ENCODE results near the gene RHOG.
A peak's percentile ranks its signal among the peaks of the same experiment; 100 is the strongest.

RHOG gene

DNA sequence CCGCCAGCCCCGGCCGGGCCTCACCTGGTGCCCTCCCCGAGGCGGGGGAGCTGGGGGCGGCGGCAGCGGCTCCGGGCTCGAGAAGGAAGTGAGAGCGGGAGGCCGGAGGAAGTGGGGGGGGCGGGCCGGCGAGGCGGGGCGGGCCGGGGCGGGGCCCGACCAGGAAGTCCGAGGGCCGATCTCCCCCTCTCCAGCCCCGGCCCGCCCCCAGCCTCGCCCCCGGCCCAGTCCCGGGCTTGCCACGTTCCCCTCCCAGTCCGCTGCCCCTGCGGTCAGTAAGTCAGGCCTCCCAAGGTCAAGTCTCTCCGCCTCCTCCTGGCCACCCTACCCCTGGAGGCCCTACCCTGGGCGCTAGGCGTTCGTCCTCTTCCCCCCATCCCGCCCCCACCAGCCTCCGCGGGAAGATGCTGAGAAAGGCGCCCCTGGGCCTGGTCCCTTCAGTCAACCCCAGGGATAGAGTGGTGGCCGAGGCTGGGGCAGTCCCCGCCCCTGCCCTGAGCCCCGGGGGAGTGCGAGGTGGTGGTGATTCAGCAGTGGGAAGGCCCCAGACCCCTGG, at the start of gene RHOG:
TSS of gene RHOG (minus strand) at position 90 of the 556 bp plus-strand sequence. CDS start 12,821 bp downstream, outside the sequence.
- DNase-seq (ENCODE audit: low read depth): peak; percentile 42
- H3K4me3 ChIP-seq (ENCODE audit: low read depth, low read length): peak within 1 kb of the TSS; percentile 75

DNA sequence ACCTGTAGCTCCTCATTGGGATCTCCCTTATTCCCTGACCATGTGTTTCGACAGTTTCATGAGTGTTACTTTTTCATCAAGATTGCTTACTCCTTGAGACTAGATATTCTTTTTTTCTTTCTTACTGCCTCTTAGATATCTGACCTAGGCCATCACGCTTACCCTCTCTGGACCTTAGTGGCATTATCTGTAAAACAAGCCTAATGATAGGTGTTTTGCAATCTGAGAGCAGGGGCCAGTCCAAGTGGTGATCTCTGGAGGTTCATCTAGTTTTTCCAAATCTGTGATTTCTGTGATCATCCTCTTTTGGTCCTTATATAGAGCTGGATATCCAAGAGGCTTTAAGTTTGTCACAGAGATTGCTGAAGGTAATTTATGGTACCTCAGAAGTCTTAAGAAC, 49.3 kb upstream of the RHOG start:
- DNase-seq (ENCODE audit: low read depth): no peak

DNA sequence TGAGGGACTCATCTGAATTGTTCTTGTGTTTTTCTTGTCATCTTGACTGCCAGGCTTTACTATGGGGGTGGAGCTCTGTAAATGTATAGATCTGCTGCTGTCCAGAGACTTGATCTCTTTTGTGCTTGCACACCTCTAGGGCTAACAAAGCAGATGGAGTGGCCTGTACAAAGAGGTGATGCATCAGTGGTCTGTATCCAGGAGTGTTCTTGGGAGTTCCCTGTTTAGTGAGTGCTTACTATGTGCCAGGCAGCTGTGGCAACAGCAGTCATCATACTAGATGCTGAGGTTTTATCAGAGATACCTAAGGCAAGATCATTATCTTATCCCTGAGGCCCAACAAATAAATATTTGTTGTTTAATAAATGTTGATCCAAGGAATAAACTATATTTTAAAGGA, 48.1 kb upstream of the RHOG start:
- no peak overlapping the region for H3K4me3 ChIP-seq (ENCODE audit: low read depth, low read length)
- DNase-seq (ENCODE audit: low read depth): no peak

More for the DNA sequence above, 49.3 kb upstream of the RHOG start:
- H3K4me3 ChIP-seq (ENCODE audit: low read depth, low read length): no peak overlapping the region

DNA sequence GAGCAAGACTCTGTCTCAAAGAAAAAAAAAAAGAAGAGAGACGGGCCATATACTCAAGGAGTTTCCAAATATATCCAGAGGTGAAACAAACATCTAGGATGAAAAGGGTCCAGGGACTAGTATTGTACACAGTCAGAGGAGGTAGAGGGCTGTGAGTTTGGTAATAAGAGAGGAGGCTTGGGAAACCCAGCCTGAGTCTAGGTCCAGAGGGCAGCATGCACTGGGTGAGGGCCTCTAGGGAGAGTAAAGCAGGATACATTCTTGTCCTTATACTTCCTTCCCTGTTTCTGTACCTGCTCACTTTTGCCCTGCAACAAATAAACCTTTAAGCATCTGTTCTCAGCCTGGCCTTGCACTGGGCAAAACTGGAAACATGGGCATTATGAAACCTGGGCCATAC, 46.2 kb upstream of the RHOG start:
- no peak for DNase-seq (ENCODE audit: low read depth)
- H3K4me3 ChIP-seq (ENCODE audit: low read depth, low read length): no peak overlapping the region

DNA sequence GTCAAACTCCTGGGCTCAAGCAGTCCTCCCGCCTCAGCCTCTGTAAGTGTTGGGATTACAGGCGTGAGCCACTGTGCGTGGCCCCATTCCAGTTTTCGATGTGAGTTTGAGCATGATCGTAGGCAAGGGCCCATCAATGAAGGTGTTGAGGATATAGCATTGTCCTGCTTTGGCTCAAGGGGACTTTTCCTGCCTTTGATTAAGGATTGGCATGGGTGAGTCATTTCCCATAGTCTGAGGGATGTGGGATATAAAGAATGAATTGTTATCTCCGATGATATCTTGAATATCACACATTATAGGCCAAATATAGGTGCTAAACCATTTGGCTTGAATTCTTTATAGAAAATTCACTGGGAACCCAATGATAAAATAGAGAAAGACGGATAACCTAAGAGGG, 45.1 kb upstream of the RHOG start:
- no peak overlapping the region for H3K4me3 ChIP-seq (ENCODE audit: low read depth, low read length)
- DNase-seq (ENCODE audit: low read depth): no peak

DNA sequence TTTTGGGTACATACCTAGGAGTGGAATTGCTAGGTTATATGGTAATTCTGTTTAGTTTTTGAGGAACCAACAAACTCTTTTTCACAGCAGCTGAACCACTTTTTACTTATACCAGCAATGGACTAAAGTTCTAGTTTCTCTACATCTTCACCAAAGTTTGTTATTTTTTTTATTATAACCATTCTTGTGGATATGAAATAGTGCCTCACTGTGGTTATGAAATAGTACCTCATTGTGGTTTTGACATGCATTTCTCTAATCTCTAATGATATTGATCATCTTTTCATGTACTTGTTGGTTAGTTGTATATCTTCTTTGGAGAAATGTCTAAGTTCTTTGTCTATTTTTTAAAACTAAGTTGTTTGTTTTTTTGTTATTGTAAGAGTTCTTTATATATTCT, 41.9 kb upstream of the RHOG start:
- no peak for DNase-seq (ENCODE audit: low read depth)
- H3K4me3 ChIP-seq (ENCODE audit: low read depth, low read length): no peak overlapping the region

DNA sequence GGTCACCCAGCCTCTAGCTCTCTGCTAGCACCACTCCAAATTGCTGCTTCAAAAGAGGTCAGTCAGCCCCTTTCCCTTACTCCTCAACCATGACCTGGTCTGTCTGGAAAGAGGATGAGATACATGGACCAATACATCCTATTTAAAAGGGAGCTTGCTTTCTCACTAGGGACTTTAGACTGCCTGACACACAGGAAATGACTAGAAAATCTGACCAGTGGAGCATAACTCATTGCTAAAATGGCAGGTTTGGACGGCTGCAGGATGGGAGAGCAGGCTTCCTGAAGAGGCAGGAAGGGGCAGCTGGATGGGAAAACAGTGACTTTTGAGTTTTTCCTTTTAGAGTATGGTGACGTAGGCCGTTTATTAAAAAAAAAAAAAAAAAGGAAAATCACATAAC, 40.0 kb upstream of the RHOG start:
- H3K4me3 ChIP-seq (ENCODE audit: low read depth, low read length): no peak overlapping the region
- no peak for DNase-seq (ENCODE audit: low read depth)

DNA sequence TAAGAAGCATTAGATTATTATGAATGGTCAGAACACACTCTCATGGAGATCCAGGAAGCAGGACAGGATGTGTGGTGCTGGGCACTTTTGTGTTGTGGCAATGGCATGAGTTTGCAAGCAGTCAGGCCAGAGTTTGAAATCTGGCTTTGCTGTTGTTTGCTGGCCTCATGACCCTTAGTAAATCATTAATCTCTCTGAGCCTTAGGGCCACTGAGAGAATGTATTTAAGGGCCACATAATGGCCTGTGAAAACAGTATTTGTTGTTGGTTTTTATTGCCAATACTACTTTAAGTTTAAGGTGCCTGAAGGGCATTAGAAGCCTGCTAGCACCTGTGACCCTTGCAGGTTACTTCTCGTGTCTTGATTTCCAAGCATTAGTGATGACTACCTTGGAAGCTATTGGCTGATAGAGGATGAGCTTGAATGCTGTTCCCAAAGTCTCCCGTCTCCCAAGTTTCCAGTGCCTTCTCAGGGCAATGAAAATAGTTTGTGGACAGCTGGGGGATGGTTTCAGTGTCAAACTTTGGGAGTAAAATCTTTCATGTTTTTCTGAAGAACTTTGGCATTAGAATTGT, 39.3 kb upstream of the RHOG start:
- no peak overlapping the region for H3K4me3 ChIP-seq (ENCODE audit: low read depth, low read length)
- no peak for DNase-seq (ENCODE audit: low read depth)

DNA sequence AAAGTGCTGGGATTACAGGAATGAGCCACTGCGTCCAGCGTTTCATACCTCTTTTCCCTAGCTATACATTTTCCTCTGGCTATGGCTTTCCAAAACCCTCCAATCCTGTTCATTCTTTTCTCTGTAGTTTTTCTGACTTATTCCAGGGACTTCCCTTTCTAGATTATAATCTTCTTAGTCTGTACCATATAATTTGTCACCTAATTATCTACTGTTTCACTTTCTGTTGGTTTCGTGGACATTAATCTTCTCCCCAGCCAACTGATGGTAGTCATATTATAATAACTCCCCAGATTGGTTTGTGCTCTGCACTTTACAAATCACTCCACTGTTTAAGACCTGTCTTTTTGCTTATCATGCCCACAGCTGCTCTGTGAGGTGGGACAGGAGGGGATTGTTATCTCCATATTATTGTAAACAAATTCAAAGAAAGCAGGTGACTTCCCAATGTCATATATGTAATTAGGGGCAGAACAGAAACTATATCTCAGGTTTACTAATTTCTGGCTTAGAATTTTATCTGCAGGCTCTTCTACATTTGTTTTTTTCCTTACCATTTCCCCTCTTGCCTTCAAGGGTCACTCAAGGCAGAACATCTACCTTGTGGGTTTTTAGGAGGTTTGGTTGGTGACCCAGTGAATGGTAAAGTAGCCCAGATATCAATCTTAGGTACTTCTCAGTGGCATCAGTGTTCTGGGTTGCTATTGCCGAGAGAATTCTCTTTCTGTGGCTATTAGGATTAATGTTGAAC, 38.6 kb upstream of the RHOG start:
- no peak overlapping the region for H3K4me3 ChIP-seq (ENCODE audit: low read depth, low read length)
- no peak for DNase-seq (ENCODE audit: low read depth)

DNA sequence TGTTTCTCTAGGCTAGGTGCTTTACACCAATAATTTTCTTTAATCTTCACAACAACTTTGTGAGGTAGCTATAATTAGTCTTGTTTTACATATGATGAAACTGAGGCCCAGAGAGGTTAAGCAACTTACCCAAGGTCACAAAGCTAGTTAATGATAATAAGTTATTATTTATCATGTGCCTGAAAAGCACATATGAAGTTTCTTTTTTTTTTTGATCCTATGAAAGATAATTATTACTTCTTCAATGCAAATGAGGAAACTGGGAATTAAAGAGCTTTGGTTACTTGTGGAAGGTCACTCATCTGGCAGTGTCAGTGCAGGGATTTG, 37.5 kb upstream of the RHOG start:
- H3K4me3 ChIP-seq (ENCODE audit: low read depth, low read length): no peak overlapping the region
- DNase-seq (ENCODE audit: low read depth): no peak

DNA sequence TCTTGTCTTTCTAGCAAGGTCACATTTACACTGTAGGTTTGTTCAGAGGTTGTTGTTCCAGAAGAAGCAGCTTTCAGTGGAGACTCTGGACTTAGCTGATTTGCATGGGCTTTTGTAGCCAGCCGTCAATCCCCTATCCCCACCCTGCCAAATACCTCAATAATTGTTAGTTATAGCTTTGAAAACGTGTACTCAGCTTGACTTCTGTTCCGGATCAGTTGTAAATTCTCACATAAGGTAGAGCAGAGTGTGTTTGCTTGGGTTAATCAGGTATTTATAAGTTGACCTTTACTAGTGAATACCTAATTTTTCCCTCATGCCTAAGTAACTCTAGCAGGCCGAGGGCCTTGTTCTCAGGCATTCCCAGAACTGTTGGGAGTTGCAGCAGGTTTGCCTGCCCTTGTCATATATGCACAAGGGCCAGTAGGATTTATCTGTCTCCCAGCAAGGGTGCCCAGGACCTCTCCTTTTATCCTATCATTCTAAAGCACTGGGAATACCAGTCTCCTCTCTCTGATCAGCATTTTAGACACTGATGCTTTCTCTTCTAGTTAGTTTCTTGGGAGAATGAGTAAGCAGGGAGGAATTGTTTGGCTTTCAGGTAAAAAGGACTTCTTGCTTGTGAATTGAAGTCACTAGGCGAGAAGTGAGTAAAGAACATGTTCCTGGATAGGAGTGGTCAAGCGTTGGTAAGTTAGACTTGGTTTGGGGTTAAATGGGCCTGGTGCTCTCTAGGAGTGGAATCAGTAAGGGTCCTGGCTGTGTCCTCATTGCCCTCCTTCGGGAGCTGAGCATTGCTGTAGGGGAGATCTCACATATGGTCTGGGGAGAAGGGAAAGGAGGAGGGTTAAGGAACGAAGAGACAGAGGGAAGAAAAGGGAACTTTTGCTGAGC, 36.9 kb upstream of the RHOG start:
- no peak overlapping the region for H3K4me3 ChIP-seq (ENCODE audit: low read depth, low read length)
- no peak for DNase-seq (ENCODE audit: low read depth)

DNA sequence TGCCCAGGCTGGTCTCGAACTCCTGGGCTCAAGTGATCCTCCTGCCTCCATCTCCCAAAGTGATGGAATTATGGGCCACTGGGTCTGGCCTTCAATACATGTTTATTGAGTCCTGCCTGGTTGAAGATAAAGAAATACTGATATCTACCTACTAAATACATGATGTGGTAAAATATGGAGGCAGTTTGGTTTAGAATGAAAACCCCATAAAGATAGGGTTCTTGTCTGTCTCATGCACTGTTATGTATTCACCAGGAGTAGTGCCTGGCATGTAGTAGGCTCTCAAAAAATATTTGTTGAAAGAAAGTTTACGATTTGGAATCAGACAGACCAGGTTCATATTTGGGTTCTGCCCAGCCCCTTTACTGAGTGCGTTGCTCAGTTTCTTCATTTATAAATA, 35.9 kb upstream of the RHOG start:
- no peak overlapping the region for H3K4me3 ChIP-seq (ENCODE audit: low read depth, low read length)
- DNase-seq (ENCODE audit: low read depth): no peak

DNA sequence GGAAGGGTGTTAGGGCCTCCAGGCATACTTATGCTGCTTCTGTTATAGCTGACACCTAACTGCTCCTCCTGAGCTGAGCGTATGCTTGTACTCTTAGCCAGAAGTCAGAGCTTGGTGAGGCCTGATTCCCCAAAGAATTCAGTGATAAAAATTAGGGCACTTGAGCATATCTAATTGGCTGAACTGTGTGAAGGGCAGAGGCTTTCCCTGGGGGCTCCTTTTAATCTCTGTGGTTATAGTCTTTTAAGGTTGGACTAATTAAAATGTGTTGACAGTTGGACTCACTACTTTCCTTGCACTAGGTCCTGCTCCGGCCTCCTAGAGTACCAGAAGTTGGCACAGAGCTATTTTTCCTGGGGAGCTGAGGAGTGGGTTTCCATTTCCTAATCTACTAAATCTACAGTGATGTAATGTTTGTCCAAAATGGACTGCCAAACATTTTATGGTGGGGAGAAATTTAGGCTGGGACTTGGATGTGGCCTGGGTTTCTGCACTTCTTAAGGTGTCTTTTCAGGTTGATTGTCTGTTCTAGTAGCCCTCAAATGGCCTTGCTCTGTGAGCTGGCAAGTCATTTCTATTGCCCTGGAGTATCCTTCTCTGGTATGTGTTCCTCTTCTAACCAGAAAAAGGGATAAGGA, 33.1 kb upstream of the RHOG start:
- DNase-seq (ENCODE audit: low read depth): no peak

DNA sequence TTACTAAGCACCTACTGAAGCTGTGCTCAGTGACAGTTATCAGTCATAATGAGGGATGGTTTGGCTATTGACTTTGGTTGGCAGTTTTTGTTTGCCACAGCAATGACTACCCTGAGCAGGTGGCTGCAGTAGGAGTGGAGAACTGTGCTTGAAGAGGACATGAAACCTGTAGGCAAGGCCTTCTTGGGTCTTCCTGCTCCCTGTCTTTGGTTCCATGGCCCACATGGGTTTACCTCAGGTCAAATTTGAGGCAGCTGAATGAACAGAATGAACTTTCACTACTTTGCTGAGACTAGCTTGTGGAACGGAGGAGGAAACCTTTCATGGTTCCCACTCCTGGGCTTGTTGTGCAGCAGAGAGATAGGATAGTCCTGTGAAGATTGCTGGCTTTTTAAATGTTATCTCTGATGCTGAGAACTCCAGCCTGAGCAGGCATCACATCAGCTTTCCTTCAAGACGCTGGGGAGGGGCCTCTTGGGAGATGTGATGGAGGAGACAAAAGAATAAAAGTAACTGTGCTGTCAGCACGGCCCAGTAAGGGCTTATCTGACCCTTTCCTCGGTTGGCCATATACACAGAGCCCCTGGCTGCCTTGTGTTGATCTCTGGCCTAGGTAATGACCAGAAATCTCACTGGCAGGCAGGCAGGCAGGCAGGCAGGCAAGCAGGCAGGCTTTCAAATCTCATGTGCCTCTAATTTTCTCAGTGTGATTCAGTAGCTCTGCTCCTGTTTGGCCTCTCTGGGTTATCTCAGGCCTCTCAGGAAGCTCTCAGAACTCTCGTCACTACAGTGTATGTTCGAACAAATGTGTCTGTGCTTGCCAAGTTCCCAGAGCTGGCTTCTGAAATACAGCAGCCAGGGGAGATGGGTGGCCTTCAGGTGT, 26.7 kb upstream of the RHOG start:
- no peak for DNase-seq (ENCODE audit: low read depth)
- H3K4me3 ChIP-seq (ENCODE audit: low read depth, low read length): no peak overlapping the region

More for the DNA sequence above, 33.1 kb upstream of the RHOG start:
- no peak overlapping the region for H3K4me3 ChIP-seq (ENCODE audit: low read depth, low read length)

DNA sequence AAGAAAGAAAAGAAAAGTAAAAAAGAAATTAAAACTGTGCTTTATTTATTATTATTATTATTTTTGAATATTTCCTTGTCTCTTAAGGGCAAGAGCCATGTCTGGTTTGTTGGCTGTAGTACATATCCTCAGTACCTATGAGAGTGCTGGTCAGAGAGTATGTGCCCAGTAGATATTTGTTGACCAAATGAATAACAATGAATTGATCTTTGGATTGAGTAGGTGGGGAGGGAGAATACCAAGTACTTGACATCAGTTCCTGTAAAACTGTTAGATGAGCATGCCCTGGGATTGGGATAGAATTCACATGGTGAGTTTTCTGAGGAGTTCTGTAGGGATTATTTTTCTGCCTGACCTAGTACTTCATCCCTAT, 26.1 kb upstream of the RHOG start:
- no peak for DNase-seq (ENCODE audit: low read depth)
- no peak overlapping the region for H3K4me3 ChIP-seq (ENCODE audit: low read depth, low read length)

DNA sequence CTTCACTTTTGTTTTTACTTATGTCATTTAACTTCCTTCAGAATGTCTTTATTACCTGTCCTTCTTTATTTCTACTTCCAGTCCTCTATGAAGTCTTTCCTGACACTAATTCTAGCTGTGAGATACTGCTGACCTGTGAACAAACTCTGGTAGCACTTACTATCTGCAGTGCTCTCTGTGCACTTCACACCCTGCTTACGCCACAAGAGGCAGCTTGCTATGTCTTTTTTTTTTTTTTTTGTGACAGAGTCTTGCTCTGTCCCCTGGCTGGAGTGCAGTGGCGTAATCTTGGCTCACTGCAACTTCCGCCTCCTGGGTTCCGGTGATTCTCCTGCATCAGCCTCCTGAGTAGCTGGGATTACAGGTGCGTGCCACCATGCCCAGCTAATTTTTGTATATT, 25.4 kb upstream of the RHOG start:
- no peak for DNase-seq (ENCODE audit: low read depth)
- no peak overlapping the region for H3K4me3 ChIP-seq (ENCODE audit: low read depth, low read length)

DNA sequence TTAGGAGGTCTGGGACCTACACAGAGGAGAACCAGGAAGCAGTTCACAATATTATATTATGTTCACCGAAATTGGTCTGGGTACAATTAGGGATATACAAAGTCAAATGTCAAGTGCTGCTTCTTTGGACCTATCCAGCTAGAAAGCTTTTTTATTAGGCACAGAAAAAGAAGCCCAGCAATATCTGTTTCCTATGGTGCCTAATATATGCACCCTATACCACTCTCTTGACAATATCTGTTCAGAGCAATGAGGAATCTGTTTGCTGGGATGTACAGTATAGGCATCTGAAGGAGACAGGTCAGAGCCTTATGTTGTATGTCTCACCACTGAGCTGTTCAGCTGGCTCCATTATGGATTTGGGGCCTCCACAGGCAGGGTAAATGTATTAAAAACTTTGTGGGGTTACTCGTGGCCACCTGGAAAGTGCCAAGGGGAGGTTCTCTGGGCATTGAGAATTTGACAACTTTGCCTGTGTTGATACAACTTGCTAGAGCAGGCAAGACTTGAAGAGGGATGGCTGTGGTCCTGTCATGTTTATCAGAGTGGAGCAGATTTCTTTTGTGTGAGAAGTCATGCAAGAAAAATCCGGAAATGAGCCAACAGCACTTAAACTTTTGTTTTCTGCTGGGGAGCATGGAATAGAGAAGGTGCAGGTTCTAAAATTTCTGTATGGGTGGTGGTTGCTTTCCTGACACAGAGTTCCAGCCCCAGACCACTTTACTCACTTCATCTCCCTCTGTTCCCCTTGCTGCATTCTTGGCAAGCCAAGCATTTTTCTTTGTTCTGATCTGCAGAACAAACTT, 24.8 kb upstream of the RHOG start:
- H3K4me3 ChIP-seq (ENCODE audit: low read depth, low read length): no peak overlapping the region

DNA sequence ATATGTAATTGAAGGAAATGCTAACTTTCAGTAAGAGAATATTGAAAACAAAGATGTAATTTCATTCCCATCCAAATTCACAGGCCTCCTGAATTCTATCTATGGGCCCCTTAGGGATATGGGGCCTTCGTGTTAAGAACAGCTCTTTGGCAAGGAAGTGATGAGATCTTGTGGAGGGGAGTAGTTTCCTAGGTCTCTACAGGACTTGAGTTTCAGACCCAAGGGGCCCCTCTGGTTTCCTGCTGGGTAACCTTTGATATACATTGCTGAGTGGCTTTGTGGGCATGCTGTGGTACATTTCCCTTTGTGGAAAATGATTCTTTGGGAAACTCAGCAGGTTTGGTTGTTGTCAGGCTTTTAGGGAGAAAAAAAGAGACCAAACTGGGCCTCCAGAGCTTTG, 20.9 kb upstream of the RHOG start:
- H3K4me3 ChIP-seq (ENCODE audit: low read depth, low read length): no peak overlapping the region
- peak; percentile 64 for DNase-seq (ENCODE audit: low read depth)

More for the DNA sequence above, 24.8 kb upstream of the RHOG start:
- DNase-seq (ENCODE audit: low read depth): no peak
